PC-3 (cell line): Measurements from ENCODE around the gene ENDOG. TPM values are rescaled to one million over a fixed set of nuclear protein-coding genes. Genes with fewer than 3 reads are reported as not detected.

ENCODE experiments used
- ATAC-seq: fragments of 200-7000 bp; cut with Tn5 transposase; 2 replicates; pipeline ENCODE4 v1.9.1; 2020; ENCODE audit warnings: mild to moderate bottlenecking, moderate library complexity
- BruUV-seq: library from RNA; stranded (reverse); fragments of 400-500 nt; replicated peaks from 2 replicates; lab custom pipeline; 2021; lab: Mats Ljungman, UMichigan
- CTCF ChIA-PET: fragments of 300-600 bp; sonication (Branson Sonifier 250); formaldehyde crosslinking; loops from one replicate; lab custom pipeline; 2022; ENCODE audit warnings: antibody characterized with exemption; lab: Charles Lee
- POLR2A ChIA-PET: fragments of 300-600 bp; sonication (Branson Sonifier 250); formaldehyde crosslinking; loops from one replicate; lab custom pipeline; 2022; ENCODE audit warnings: antibody characterized with exemption; ENCODE audit not compliant: unreplicated experiment; lab: Charles Lee
- DNase-seq: peaks from one replicate; pipeline ENCODE4 v3.0.0-alpha.2; 2015
- H2AFZ ChIP-seq: fragments of 300-600 bp; sonication (generic); 2 replicates; pipeline ENCODE4 v1.6.0; 2016; ENCODE audit warnings: antibody characterized with exemption, low read length
- H3F3A ChIP-seq: fragments of 300-600 bp; sonication (generic); one replicate; pipeline ENCODE4 v1.6.0; 2017; ENCODE audit warnings: antibody characterized with exemption, low read length, control low read depth, mild to moderate bottlenecking; ENCODE audit not compliant: unreplicated experiment
- H3K27ac ChIP-seq: fragments of 300-600 bp; sonication (generic); 2 replicates; pipeline ENCODE4 v1.5.1; 2016; ENCODE audit warnings: mild to moderate bottlenecking, low read length
- H3K27me3 ChIP-seq: fragments of 300-600 bp; sonication (generic); 2 replicates; pipeline ENCODE4 v1.6.1; 2016; ENCODE audit warnings: low read length, mixed read lengths
- H3K36me3 ChIP-seq: fragments of 300-600 bp; sonication (generic); 2 replicates; pipeline ENCODE4 v1.6.1; 2016; ENCODE audit warnings: low read depth, mixed run types, low read length, mixed read lengths
- H3K4me1 ChIP-seq: fragments of 300-600 bp; sonication (generic); 2 replicates; pipeline ENCODE4 v1.5.1; 2016; ENCODE audit warnings: low read length; ENCODE audit not compliant: insufficient read depth
- H3K4me2 ChIP-seq: fragments of 300-600 bp; sonication (generic); 2 replicates; pipeline ENCODE4 v1.6.0; 2016; ENCODE audit warnings: low read length
- H3K4me3 ChIP-seq: fragments of 300-600 bp; sonication (generic); 2 replicates; pipeline ENCODE4 v1.5.1; 2016; ENCODE audit warnings: mild to moderate bottlenecking, low read length, mixed read lengths
- H3K79me2 ChIP-seq: fragments of 300-600 bp; sonication (generic); 2 replicates; pipeline ENCODE4 v1.6.1; 2017; ENCODE audit warnings: low read length, mixed read lengths
- H3K9ac ChIP-seq: fragments of 300-600 bp; sonication (generic); 2 replicates; pipeline ENCODE4 v1.6.0; 2016; ENCODE audit warnings: mild to moderate bottlenecking, low read length
- H3K9me2 ChIP-seq: fragments of 300-600 bp; sonication (generic); replicated peaks from 2 replicates; pipeline ENCODE4 v1.6.1; 2016; ENCODE audit warnings: mixed run types, low read length, mixed read lengths
- H3K9me3 ChIP-seq: fragments of 300-600 bp; sonication (generic); 2 replicates; pipeline ENCODE4 v1.6.1; 2016; ENCODE audit warnings: low read length, mixed read lengths
- H4K20me1 ChIP-seq: fragments of 300-600 bp; sonication (generic); 2 replicates; pipeline ENCODE4 v1.6.1; 2016; ENCODE audit warnings: low read length, mixed read lengths
- EZH2 ChIP-seq: fragments of 300-600 bp; sonication (generic); IDR thresholded peaks from one replicate; pipeline ENCODE4 v1.6.1; 2017; ENCODE audit warnings: antibody characterized with exemption, mild to moderate bottlenecking, low read length; ENCODE audit not compliant: unreplicated experiment
- EZH2phosphoT487 ChIP-seq: fragments of 300-600 bp; sonication (generic); IDR thresholded peaks from 2 replicates; pipeline ENCODE4 v1.6.1; 2018; ENCODE audit warnings: mild to moderate bottlenecking, antibody characterized with exemption, low read length, borderline replicate concordance
- intact Hi-C: fragments of 100-400 bp; cut with micrococcal nuclease; formaldehyde crosslinking; loops from 2 replicates; pipeline ENCODE4 v1.9.0; 2023
- total RNA-seq: library from RNA; depleted of rRNA; stranded (reverse); fragments of >200 nt; gene quantifications from 2 replicates; pipeline ENCODE4 v1.2.3, GENCODE V29; 2014
- TF ChIP-seq, protein P1 (sequence below): fragments of 300-600 bp; sonication (generic); conservative IDR thresholded peaks from 2 replicates; pipeline ENCODE4 v1.5.1; 2017; ENCODE audit warnings: antibody characterized with exemption, low read depth, mild to moderate bottlenecking, low read length

ENDOG gene
- total RNA-seq, 1 experiment from 2014 or later, result 37.0 TPM

DNA sequence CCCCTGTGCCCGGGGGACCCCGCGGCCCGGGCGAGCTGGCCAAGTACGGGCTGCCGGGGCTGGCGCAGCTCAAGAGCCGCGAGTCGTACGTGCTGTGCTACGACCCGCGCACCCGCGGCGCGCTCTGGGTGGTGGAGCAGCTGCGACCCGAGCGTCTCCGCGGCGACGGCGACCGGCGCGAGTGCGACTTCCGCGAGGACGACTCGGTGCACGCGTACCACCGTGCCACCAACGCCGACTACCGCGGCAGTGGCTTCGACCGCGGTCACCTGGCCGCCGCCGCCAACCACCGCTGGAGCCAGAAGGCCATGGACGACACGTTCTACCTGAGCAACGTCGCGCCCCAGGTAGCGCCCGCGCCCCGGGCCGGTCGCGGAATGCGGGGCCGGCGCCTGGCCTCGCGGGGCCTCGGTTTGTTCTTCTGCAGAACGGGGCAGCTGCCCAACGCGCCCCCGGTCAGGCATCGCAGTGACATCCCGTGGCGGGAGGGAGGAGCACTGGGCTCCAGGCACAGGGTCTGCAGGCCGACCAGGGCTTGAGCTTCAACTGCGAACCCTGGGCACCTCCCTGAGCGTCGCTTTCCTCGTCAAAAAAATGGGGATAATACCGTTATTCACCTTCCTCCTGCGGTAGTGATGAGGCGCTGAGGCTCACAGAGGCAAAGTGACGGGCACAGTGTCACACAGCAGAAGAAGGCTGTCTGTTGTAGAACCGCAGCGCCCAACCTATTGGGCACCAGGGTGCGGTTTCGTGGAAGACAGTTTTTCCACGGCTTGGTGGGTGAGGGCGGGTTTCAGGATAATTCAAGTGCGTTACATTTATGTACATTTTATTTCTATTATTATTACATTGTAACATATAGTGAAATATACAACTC, 777 bp downstream of the ENDOG start:
- Histone ChIP-seq H3K79me2 (0 out of 2 replicates have a peak, but pooled peaks cover 11% of the 10 kb centered on the region), H4K20me1 (no peaks in the 10 kb centered on the region), H3K4me3 (peak overlapping the region; percentile 77), H3K9me2 (no peaks in the 10 kb centered on the region), H2AFZ (0 out of 2 replicates have a peak overlapping the region, but pooled peaks have one; percentile 45), H3K36me3 (peaks cover 9% of the 10 kb centered on the region; the same call in 1 of the 2 replicates), H3K9me3 (no peaks in the 10 kb centered on the region), H3K27me3 (no peaks in the 10 kb centered on the region), H3K4me2 (peak overlapping the region; percentile 93), H3K27ac (no peak overlapping the region), H3F3A (no peaks in the 10 kb centered on the region), H3K4me1 (peaks cover 4% of the 10 kb centered on the region; the same call in 1 of the 2 replicates), H3K9ac (peak overlapping the region; percentile 51)
- ATAC-seq, result peak; percentile 37
- TF ChIP-seq, protein P1, sequence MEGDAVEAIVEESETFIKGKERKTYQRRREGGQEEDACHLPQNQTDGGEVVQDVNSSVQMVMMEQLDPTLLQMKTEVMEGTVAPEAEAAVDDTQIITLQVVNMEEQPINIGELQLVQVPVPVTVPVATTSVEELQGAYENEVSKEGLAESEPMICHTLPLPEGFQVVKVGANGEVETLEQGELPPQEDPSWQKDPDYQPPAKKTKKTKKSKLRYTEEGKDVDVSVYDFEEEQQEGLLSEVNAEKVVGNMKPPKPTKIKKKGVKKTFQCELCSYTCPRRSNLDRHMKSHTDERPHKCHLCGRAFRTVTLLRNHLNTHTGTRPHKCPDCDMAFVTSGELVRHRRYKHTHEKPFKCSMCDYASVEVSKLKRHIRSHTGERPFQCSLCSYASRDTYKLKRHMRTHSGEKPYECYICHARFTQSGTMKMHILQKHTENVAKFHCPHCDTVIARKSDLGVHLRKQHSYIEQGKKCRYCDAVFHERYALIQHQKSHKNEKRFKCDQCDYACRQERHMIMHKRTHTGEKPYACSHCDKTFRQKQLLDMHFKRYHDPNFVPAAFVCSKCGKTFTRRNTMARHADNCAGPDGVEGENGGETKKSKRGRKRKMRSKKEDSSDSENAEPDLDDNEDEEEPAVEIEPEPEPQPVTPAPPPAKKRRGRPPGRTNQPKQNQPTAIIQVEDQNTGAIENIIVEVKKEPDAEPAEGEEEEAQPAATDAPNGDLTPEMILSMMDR, result no peak
- TF ChIP-seq EZH2 (no peak), EZH2phosphoT487 (no peak)
- POLR2A ChIA-PET, result interaction anchor here (1.1 kb wide), 1 partner anchor 321 kb away, joined by 5 read pairs; no protein-coding TSS in a partner anchor
- peak; percentile 16 for DNase-seq
- BruUV-seq, result no TSS peak
- intact Hi-C loops, result no loop called here
- CTCF ChIA-PET, result interaction anchor here (0.5 to 1.2 kb wide), 7 partner anchors 11 to 209 kb away, joined by 3 to 6 read pairs (median 3); partner anchors contain the start of genes SH3GLB2 and SPOUT1

DNA sequence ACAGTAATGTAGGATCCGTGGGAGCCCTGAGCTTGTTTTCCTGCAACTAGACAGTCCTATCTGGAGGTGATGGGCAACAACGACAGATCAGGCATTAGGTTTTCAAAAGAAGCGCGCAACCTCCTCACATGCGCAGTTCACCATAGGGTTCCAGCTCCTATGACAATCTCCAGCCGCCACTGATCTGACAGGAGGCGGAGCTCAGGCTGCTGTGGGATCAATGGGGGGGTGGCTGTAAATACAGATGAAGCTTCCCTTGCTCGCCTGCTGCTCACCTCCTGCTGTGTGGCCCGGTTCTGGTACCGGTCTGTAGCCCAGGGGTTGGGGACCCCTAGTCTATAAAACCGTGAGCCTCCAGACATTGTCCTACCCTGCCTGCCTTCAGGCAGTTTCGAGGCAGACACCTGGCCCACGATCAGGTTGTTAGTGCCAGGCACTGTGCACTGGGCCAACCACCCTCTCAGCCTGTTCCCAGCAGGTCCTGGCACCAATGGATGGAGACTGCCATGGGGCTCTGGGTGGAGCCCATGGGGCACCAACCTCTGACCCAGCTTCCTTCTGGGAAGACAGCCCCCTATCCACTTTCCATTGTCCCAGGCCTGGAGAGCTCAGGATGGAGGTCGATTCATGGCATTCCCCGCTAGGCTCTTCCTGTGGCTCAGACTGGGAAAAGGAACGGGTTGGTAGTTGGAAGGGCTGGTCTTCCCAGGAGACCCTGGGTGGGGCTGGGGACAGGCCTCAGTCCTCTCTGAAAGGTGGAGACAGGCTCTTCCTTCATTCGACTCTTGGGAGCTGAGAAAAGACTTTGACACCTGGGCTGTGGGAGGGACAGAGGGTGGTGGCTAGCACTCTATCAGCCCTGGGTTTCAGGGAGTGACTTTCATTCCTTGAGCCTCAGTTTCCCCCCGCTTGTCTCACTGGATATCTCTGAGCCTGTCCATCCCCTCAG, 1.7 kb downstream of the ENDOG start:
- H3K4me1 ChIP-seq, result peaks cover 4% of the 10 kb centered on the region; the same call in 1 of the 2 replicates
- no peak overlapping the region for H2AFZ ChIP-seq
- H3K36me3 ChIP-seq, result peaks cover 9% of the 10 kb centered on the region; the same call in 1 of the 2 replicates
- H3K9me3 ChIP-seq, result no peaks in the 10 kb centered on the region
- TSS peak; percentile 41 for BruUV-seq
- no peaks in the 10 kb centered on the region for H3K27me3 ChIP-seq
- ChIA-PET CTCF (interaction anchor here (0.6 to 0.8 kb wide), 2 partner anchors 32 to 208 kb away, joined by 3 to 5 read pairs; partner anchors contain the start of gene SH3GLB2), POLR2A (no interaction called here)
- intact Hi-C loops, result no loop called here
- no peaks in the 10 kb centered on the region for H3K9me2 ChIP-seq
- no peak overlapping the region for H3K9ac ChIP-seq
- ATAC-seq (peak; percentile 41), DNase-seq (peak; percentile 51)
- no peak overlapping the region for H3K27ac ChIP-seq
- no peaks in the 10 kb centered on the region for H3F3A ChIP-seq
- H3K4me3 ChIP-seq, result peak overlapping the region; percentile 77; the same call in 1 of the 2 replicates
- no peaks in the 10 kb centered on the region for H4K20me1 ChIP-seq
- TF ChIP-seq EZH2phosphoT487 (no peak), EZH2 (no peak)
- TF ChIP-seq, protein P1, result no peak
- 0 out of 2 replicates have a peak, but pooled peaks cover 11% of the 10 kb centered on the region for H3K79me2 ChIP-seq
- H3K4me2 ChIP-seq, result peak overlapping the region; percentile 93
